GM18517 (cell line): Measurements from ENCODE around the gene GALNT2.

Experiments used
- ATAC-seq: cut with Tn5 transposase; IDR thresholded peaks from one replicate; pipeline ENCODE4 v1.9.1; 2021; ENCODE audit warnings: mild to moderate bottlenecking, moderate library complexity; ENCODE audit not compliant: unreplicated experiment

The GALNT2 gene

GRCh38 chr1:230222678-230223077, 155.6 kb downstream of the GALNT2 start:
- no peak for ATAC-seq

GRCh38 chr1:230224101-230224960, 157.3 kb downstream of the GALNT2 start:
- no peak for ATAC-seq

- no peak for ATAC-seq
These were observed 159.2 kb downstream of the GALNT2 start for GRCh38 chr1:230226007-230226800.

GRCh38 chr1:230226814-230227213, 159.8 kb downstream of the GALNT2 start:
- ATAC-seq: no peak

- ATAC-seq: no peak
These were observed 161.3 kb downstream of the GALNT2 start for GRCh38 chr1:230228236-230228897.

- no peak for ATAC-seq
These were observed 163.2 kb downstream of the GALNT2 start for GRCh38 chr1:230230273-230230672.

GRCh38 chr1:230230948-230231773, 164.1 kb downstream of the GALNT2 start:
- no peak for ATAC-seq

- no peak for ATAC-seq
These were observed 164.7 kb downstream of the GALNT2 start for GRCh38 chr1:230231774-230232145.

- no peak for ATAC-seq
These were observed 165.3 kb downstream of the GALNT2 start for GRCh38 chr1:230232371-230232771.

- no peak for ATAC-seq
These were observed 166.7 kb downstream of the GALNT2 start for GRCh38 chr1:230233786-230234185.

GRCh38 chr1:230235876-230236275, 168.8 kb downstream of the GALNT2 start:
- ATAC-seq: no peak

- ATAC-seq: no peak
These were observed 169.4 kb downstream of the GALNT2 start for GRCh38 chr1:230236301-230237008.

GRCh38 chr1:230237009-230237370, 170.0 kb downstream of the GALNT2 start:
- ATAC-seq: no peak

GRCh38 chr1:230237805-230238204, 170.8 kb downstream of the GALNT2 start:
- ATAC-seq: no peak

GRCh38 chr1:230240446-230241086, 173.5 kb downstream of the GALNT2 start:
- no peak for ATAC-seq

GRCh38 chr1:230242326-230242725, 175.3 kb downstream of the GALNT2 start:
- no peak for ATAC-seq

- ATAC-seq: no peak
These were observed 176.1 kb downstream of the GALNT2 start for GRCh38 chr1:230243146-230243545.

GRCh38 chr1:230243583-230244353, 176.7 kb downstream of the GALNT2 start:
- no peak for ATAC-seq

GRCh38 chr1:230246551-230246950, 179.5 kb downstream of the GALNT2 start:
- ATAC-seq: no peak
